ENCODE measurements around the gene TMEM145. TPM values are rescaled to one million over a fixed set of nuclear protein-coding genes. Genes with fewer than 3 reads are reported as not detected.

The TMEM145 gene
- total RNA-seq, 1 experiment from 2014 or later = 3.0 TPM

GRCh38 chr19:42367929-42368328, 54.8 kb downstream of the TMEM145 start:
- no peak for TF ChIP-seq REST (IDR thresholded peaks at IDR 0.05; ENCODE audit: insufficient read depth in 1 of 2, low read depth in 2 of 2, low read length in 1 of 2)
- no peak for TF ChIP-seq TCF7L2 (IDR thresholded peaks at IDR 0.05; ENCODE audit: low read depth, low read length)
- TF ChIP-seq POLR2AphosphoS5 (IDR thresholded peaks at IDR 0.05; ENCODE audit: low read depth, low read length) = no peak
- TF ChIP-seq CTCF (IDR thresholded peaks at IDR 0.05) = no peak
- no peak for TF ChIP-seq SIN3A (IDR thresholded peaks at IDR 0.05; ENCODE audit: borderline replicate concordance, insufficient read depth, low read depth, low read length)
- no peak overlapping the region for H3K27ac ChIP-seq (ENCODE audit: low read length)
- H3K4me3 ChIP-seq (ENCODE audit: low read depth in 2 of 2, low read length in 2 of 2) = no peak overlapping the region
- ChIA-PET CTCF (interaction anchor here (0.6 kb wide), 1 partner anchor 132 kb away, joined by 11 read pairs; no protein-coding TSS in a partner anchor), POLR2A (no interaction called here)
- intact Hi-C loops (cut with micrococcal nuclease; ENCODE audit: unreplicated experiment) (no loop called here), in situ Hi-C loops (cut with HindIII; ENCODE audit: low pct_unique_long_range_greater_than_20kb, low sequenced_read_pairs) (no loop called here)
- H3K36me3 ChIP-seq (ENCODE audit: control insufficient read depth, insufficient read depth, low read length) = no peaks in the 10 kb centered on the region
- ATAC-seq = no peak
- H3K9me3 ChIP-seq (ENCODE audit: control insufficient read depth, insufficient read depth, low read depth, low read length) = no peaks in the 10 kb centered on the region
- no TSS peak for BruUV-seq (replicated peaks)
- H3K27me3 ChIP-seq (ENCODE audit: control insufficient read depth, insufficient read depth, low read length) = no peaks in the 10 kb centered on the region
- no peak for DNase-seq (ENCODE audit: low read depth, low spot score)
- H3K4me1 ChIP-seq (ENCODE audit: control insufficient read depth, insufficient read depth, low read length) = no peaks in the 10 kb centered on the region

- no peak overlapping the region for H3K27ac ChIP-seq (ENCODE audit: low read length)
- no peak overlapping the region for H3K4me3 ChIP-seq (ENCODE audit: low read depth in 2 of 2, low read length in 2 of 2)
- H3K27me3 ChIP-seq (ENCODE audit: control insufficient read depth, insufficient read depth, low read length) = no peaks in the 10 kb centered on the region
- no peaks in the 10 kb centered on the region for H3K9me3 ChIP-seq (ENCODE audit: control insufficient read depth, insufficient read depth, low read depth, low read length)
- TF ChIP-seq POLR2AphosphoS5 (IDR thresholded peaks at IDR 0.05; ENCODE audit: low read depth, low read length) (no peak), CTCF (IDR thresholded peaks at IDR 0.05) (no peak), REST (IDR thresholded peaks at IDR 0.05; ENCODE audit: insufficient read depth in 1 of 2, low read depth in 2 of 2, low read length in 1 of 2) (no peak), TCF7L2 (IDR thresholded peaks at IDR 0.05; ENCODE audit: low read depth, low read length) (no peak), SIN3A (IDR thresholded peaks at IDR 0.05; ENCODE audit: borderline replicate concordance, insufficient read depth, low read depth, low read length) (no peak)
- CTCF ChIA-PET = interaction anchor here (0.6 kb wide), 1 partner anchor 132 kb away, joined by 11 read pairs; no protein-coding TSS in a partner anchor
- H3K36me3 ChIP-seq (ENCODE audit: control insufficient read depth, insufficient read depth, low read length) = no peaks in the 10 kb centered on the region
- intact Hi-C loops (cut with micrococcal nuclease; ENCODE audit: unreplicated experiment) = no loop called here
- H3K4me1 ChIP-seq (ENCODE audit: control insufficient read depth, insufficient read depth, low read length) = no peaks in the 10 kb centered on the region
- POLR2A ChIA-PET = no interaction called here
- ATAC-seq (no peak), DNase-seq (ENCODE audit: low read depth, low spot score) (no peak)
- in situ Hi-C loops (cut with HindIII; ENCODE audit: low pct_unique_long_range_greater_than_20kb, low sequenced_read_pairs) = no loop called here
- BruUV-seq (replicated peaks) = no TSS peak
Measured at GRCh38 chr19:42368360-42368759, 55.3 kb downstream of the TMEM145 start.

Measured in Panc1 (cell line).